ENCODE data around the gene ASMTL.

Gene ASMTL

GRCh38 chrX:1403228-1403627, 49.5 kb downstream of the ASMTL start:
- Histone ChIP-seq H3K36me3 (peaks cover 46 to 82% (median 57%) of the 10 kb centered on the region in 3 donors), H3K4me1 (no peaks in the 10 kb centered on the region), H3K4me3 (no peak overlapping the region), H3K27ac (no peak overlapping the region), H3K27me3 (no peaks in the 10 kb centered on the region), H3K9me3 (no peaks in the 10 kb centered on the region)
- intact Hi-C loops (cut with DNase I; ENCODE audit: low total_unique reads): no loop called here
- no peak for TF ChIP-seq CTCF (IDR thresholded peaks at IDR 0.05)
- peak in 1 of 2 donors; percentile 25 for DNase-seq

- intact Hi-C loops (cut with DNase I; ENCODE audit: low total_unique reads): no loop called here
- Histone ChIP-seq H3K27ac (no peak overlapping the region), H3K36me3 (peaks cover 35 to 74% (median 46%) of the 10 kb centered on the region in 3 donors), H3K27me3 (no peaks in the 10 kb centered on the region), H3K9me3 (no peaks in the 10 kb centered on the region), H3K4me1 (no peaks in the 10 kb centered on the region), H3K4me3 (no peak overlapping the region)
- DNase-seq: peak in 1 of 2 donors; percentile 58
- TF ChIP-seq CTCF (IDR thresholded peaks at IDR 0.05): no peak
These were observed 50.9 kb downstream of the ASMTL start for GRCh38 chrX:1401611-1402430.

GRCh38 chrX:1400742-1401471, 51.8 kb downstream of the ASMTL start:
- Histone ChIP-seq H3K36me3 (peaks cover 30 to 71% (median 37%) of the 10 kb centered on the region in 3 donors), H3K27me3 (no peaks in the 10 kb centered on the region), H3K4me1 (no peaks in the 10 kb centered on the region), H3K4me3 (no peak overlapping the region), H3K27ac (no peak overlapping the region), H3K9me3 (no peaks in the 10 kb centered on the region)
- TF ChIP-seq CTCF (IDR thresholded peaks at IDR 0.05): no peak
- intact Hi-C loops (cut with DNase I; ENCODE audit: low total_unique reads): no loop called here
- DNase-seq: peak in 1 of 2 donors; percentile 59

- no peak overlapping the region for H3K27ac ChIP-seq
- no peaks in the 10 kb centered on the region for H3K27me3 ChIP-seq
- intact Hi-C loops (cut with DNase I; ENCODE audit: low total_unique reads): no loop called here
- TF ChIP-seq CTCF (IDR thresholded peaks at IDR 0.05): no peak
- DNase-seq: peak in 1 of 2 donors; percentile 56
- peaks cover 0 to 3% (median 0%) of the 10 kb centered on the region in 4 donors for H3K4me1 ChIP-seq
- H3K9me3 ChIP-seq: no peaks in the 10 kb centered on the region
- no peak overlapping the region for H3K4me3 ChIP-seq
- peaks cover 23 to 63% (median 29%) of the 10 kb centered on the region in 3 donors for H3K36me3 ChIP-seq
These were observed 52.7 kb downstream of the ASMTL start for GRCh38 chrX:1400049-1400448.

GRCh38 chrX:1398431-1399340, 54.0 kb downstream of the ASMTL start:
- intact Hi-C loops (cut with DNase I; ENCODE audit: low total_unique reads): loop anchor here (10.0 kb wide), 2 partner anchors 196 to 1084 kb away; partner anchors contain the start of genes AKAP17A and GTPBP6
- no peaks in the 10 kb centered on the region for H3K9me3 ChIP-seq
- peaks cover 0 to 15% (median 9%) of the 10 kb centered on the region in 4 donors for H3K4me1 ChIP-seq
- TF ChIP-seq CTCF (IDR thresholded peaks at IDR 0.05): no peak
- peaks cover 9 to 49% (median 15%) of the 10 kb centered on the region in 3 donors for H3K36me3 ChIP-seq
- H3K27me3 ChIP-seq: no peaks in the 10 kb centered on the region
- H3K4me3 ChIP-seq: no peak overlapping the region
- peak in 1 of 2 donors; percentile 59 for DNase-seq
- H3K27ac ChIP-seq: no peak overlapping the region

Measured in tibial artery (tissue), 4 donors.